Colonic mucosa (tissue), 4 donors: Measurements from ENCODE around the gene RAPGEF1. TPM values are rescaled to one million over a fixed set of nuclear protein-coding genes. Genes with fewer than 3 reads are reported as not detected.

Experiments used
- DNase-seq: peaks from one replicate; pipeline ENCODE4 v3.0.0-alpha.2; 2020
- H3K27ac ChIP-seq: fragments of 200-600 bp; one replicate; pipeline ENCODE4 v1.8.0; 2021
- H3K27me3 ChIP-seq: fragments of 200-600 bp; one replicate; pipeline ENCODE4 v1.8.0; 2021
- H3K36me3 ChIP-seq: fragments of 200-600 bp; one replicate; pipeline ENCODE4 v1.8.0; 2021
- H3K4me1 ChIP-seq: fragments of 200-600 bp; one replicate; pipeline ENCODE4 v1.8.0; 2021; ENCODE audit warnings: mild to moderate bottlenecking
- H3K4me3 ChIP-seq: fragments of 200-600 bp; one replicate; pipeline ENCODE4 v1.8.0; 2021
- H3K9ac ChIP-seq, 2 donors: one replicate each; pipeline ENCODE4 v1.7.0; 2013; ENCODE audit warnings: control low read depth in 2 of 2, low read depth in 2 of 2, low read length in 2 of 2
- H3K9me3 ChIP-seq: fragments of 200-600 bp; one replicate; pipeline ENCODE4 v1.8.0; 2021
- intact Hi-C: fragments of 100-400 bp; cut with DNase I; formaldehyde crosslinking; loops from one replicate; pipeline ENCODE4 v1.14.1; 2022
- total RNA-seq, 2 donors: library from RNA; stranded (reverse); fragmentation: NEBNext Ultra II Directional in 1 of 2; extraction: Animal tissue kit (Norgen Biotek cat#: 25700) in 1 of 2; gene quantifications; one replicate each; pipeline ENCODE4 v1.2.1, GENCODE V29; 2021
- TF ChIP-seq, protein P1 (sequence below): fragments of 200-600 bp; IDR thresholded peaks from one replicate; pipeline ENCODE4 v1.8.0; 2022; ENCODE audit warnings: antibody characterized with exemption, mild to moderate bottlenecking
- donor health status: healthy.
- donor health status: DM: no; HTN: no; CAD: no.
- donor health status: DM: no; HTN: no; CAD: no.

Gene RAPGEF1, protein sequence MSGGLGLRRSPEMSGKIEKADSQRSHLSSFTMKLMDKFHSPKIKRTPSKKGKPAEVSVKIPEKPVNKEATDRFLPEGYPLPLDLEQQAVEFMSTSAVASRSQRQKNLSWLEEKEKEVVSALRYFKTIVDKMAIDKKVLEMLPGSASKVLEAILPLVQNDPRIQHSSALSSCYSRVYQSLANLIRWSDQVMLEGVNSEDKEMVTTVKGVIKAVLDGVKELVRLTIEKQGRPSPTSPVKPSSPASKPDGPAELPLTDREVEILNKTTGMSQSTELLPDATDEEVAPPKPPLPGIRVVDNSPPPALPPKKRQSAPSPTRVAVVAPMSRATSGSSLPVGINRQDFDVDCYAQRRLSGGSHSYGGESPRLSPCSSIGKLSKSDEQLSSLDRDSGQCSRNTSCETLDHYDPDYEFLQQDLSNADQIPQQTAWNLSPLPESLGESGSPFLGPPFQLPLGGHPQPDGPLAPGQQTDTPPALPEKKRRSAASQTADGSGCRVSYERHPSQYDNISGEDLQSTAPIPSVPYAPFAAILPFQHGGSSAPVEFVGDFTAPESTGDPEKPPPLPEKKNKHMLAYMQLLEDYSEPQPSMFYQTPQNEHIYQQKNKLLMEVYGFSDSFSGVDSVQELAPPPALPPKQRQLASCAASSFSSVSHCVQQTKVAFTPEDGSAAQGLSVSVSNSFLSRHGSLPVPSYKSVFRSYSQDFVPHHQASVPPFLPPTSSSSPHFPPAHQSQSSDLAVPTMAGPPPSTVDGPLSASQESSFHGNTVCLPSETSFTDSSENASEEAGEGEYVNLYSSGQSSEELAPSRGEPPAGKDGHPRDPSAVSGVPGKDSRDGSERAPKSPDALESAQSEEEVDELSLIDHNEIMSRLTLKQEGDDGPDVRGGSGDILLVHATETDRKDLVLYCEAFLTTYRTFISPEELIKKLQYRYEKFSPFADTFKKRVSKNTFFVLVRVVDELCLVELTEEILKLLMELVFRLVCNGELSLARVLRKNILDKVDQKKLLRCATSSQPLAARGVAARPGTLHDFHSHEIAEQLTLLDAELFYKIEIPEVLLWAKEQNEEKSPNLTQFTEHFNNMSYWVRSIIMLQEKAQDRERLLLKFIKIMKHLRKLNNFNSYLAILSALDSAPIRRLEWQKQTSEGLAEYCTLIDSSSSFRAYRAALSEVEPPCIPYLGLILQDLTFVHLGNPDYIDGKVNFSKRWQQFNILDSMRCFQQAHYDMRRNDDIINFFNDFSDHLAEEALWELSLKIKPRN (N-terminal part only)
- total RNA-seq = 10 to 100 TPM; 47.2 to 58.6 TPM

DNA sequence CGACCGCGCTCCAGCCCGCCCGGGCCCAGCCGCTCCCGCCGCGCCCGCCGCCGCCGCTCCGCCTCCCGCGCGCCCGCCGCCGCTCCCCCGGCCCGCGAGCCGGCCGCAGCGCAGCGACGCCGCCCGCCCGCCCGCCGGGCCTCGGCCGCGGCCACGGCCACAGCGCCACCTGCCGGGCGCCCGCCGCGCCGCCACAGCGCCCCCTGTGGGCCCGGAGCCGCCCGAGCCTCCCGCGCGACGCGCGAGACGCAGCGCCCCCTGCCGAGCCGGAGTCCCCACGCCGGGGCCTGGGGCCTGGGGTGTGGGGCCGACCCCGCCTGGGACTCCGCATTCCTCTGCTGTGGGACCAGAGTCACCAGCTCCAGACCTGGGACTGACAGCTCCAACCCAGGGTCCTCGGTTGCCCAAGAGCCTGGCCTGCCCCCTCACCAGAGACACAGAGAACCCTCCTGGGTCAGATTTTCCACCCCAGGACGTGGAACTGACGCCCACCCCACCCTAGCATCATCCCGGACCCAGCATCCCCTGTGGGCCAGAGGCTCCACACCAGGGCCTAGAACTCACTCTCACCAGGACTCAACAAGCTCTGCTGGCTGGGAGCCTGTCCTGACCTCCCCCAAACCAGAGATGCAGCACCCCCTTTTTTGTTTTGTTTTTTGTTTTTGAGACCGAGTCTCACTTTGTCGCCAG is at the start of gene RAPGEF1:
TSS of gene RAPGEF1 (minus strand) at position 118 of the 690 bp plus-strand sequence. CDS start 246 bp downstream, outside the sequence.
- peaks cover 14% of the 10 kb centered on the region for H3K4me1 ChIP-seq
- H3K36me3 ChIP-seq = no peaks in the 10 kb centered on the region
- DNase-seq = peak; percentile 71
- H3K9ac ChIP-seq = peak within 1 kb of the TSS; percentile 89 to 96
- intact Hi-C loops = loop anchor here (1.0 to 10.0 kb wide), 2 partner anchors 95 to 149 kb away; no protein-coding TSS in a partner anchor
- no peaks in the 10 kb centered on the region for H3K9me3 ChIP-seq
- TF ChIP-seq, protein P1, sequence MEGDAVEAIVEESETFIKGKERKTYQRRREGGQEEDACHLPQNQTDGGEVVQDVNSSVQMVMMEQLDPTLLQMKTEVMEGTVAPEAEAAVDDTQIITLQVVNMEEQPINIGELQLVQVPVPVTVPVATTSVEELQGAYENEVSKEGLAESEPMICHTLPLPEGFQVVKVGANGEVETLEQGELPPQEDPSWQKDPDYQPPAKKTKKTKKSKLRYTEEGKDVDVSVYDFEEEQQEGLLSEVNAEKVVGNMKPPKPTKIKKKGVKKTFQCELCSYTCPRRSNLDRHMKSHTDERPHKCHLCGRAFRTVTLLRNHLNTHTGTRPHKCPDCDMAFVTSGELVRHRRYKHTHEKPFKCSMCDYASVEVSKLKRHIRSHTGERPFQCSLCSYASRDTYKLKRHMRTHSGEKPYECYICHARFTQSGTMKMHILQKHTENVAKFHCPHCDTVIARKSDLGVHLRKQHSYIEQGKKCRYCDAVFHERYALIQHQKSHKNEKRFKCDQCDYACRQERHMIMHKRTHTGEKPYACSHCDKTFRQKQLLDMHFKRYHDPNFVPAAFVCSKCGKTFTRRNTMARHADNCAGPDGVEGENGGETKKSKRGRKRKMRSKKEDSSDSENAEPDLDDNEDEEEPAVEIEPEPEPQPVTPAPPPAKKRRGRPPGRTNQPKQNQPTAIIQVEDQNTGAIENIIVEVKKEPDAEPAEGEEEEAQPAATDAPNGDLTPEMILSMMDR = peak; percentile 65
- peak within 1 kb of the TSS; percentile 61 for H3K4me3 ChIP-seq
- peak within 1 kb of the TSS; percentile 83 for H3K27ac ChIP-seq
- H3K27me3 ChIP-seq = no peaks in the 10 kb centered on the region

DNA sequence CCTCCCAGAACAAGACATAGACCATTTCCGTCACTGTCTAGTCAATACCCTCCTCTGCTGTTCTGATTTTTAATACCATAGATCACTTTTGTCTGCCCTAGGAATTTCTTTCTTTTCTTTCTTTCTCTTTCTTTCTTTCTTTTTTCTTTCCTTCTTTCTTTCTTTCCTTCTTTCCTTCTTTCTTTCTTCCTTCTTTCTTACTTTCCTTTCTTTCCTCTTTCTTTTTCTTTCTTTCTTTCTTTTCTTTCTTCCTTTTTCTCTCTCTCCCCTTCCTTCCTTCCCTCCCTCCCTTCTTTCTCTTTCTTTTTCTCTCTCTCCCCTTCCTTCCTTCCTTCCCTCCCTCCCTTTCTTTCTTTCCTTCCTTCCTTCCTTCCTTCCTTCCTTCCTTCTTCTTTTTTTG is 49.0 kb upstream of the RAPGEF1 start:
- no peak overlapping the region for H3K9ac ChIP-seq
- no peak overlapping the region for H3K27ac ChIP-seq
- no peak overlapping the region for H3K4me3 ChIP-seq
- no peaks in the 10 kb centered on the region for H3K27me3 ChIP-seq
- intact Hi-C loops = no loop called here
- no peaks in the 10 kb centered on the region for H3K9me3 ChIP-seq
- H3K36me3 ChIP-seq = no peaks in the 10 kb centered on the region
- DNase-seq = no peak
- TF ChIP-seq, protein P1 = no peak
- no peaks in the 10 kb centered on the region for H3K4me1 ChIP-seq

DNA sequence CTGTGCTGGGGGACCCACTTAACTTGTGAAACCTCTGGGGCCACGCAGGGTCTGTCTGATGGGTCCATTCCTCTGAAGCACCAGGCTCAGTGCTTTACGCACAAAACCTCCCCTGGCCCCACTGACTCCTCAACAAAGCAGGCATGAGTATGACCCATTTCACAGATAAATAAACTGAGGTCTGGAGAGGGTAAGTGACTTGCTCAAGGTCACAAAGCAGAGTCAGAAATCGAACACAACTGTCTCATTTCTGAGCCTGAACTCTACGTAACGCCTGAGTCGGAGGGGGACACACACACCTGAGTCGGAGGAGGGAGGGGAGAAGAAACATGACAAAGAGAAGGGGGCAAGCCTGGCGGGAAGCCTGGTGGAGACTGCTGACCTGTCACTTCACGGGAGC is 48.0 kb upstream of the RAPGEF1 start:
- no peaks in the 10 kb centered on the region for H3K27me3 ChIP-seq
- intact Hi-C loops = no loop called here

DNA sequence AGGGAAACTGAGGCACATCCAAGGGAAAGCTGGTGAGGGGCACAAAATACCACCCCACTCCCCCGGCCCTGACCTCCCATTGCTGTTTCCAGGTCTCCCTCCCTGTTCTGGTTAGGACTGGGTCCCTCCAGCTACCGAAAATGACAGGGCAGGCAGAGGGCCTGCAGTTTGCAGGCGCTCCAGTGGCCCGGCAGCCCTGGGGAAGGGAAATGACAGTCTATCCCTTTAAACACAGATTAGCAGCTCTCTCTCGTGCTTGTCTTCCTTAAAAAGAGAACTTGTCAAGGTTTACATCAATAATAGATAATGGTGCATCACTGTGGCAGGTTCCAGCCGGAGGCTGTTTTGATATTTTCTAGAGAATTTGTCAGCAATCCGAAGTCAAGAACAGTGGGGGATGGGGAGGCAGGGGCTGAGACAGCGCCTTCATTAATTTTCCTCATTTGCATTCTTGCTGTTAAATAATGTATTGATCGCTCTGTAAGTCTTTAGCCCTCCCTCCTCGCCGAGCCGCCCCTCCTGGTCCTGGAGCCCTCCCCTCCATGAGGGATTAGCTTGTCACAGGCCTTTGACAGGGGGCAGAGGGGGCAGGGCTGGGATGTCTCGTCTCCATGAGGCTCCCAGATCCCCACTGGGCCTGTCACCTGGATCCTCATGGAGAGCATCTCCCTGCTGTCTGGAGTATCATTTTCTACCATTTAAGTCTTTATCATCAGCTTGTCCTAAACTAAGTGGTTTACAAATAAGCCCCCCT is 45.0 kb upstream of the RAPGEF1 start:
- H3K36me3 ChIP-seq = no peaks in the 10 kb centered on the region
- H3K4me1 ChIP-seq = no peaks in the 10 kb centered on the region
- no peak overlapping the region for H3K9ac ChIP-seq
- TF ChIP-seq, protein P1 = no peak
- H3K9me3 ChIP-seq = no peaks in the 10 kb centered on the region
- H3K4me3 ChIP-seq = no peak overlapping the region
- intact Hi-C loops = no loop called here
- H3K27me3 ChIP-seq = no peaks in the 10 kb centered on the region
- H3K27ac ChIP-seq = no peak overlapping the region
- DNase-seq = no peak

More for the DNA sequence above, 48.0 kb upstream of the RAPGEF1 start:
- Histone ChIP-seq H3K4me1 (no peaks in the 10 kb centered on the region), H3K4me3 (no peak overlapping the region), H3K36me3 (no peaks in the 10 kb centered on the region), H3K9me3 (no peaks in the 10 kb centered on the region), H3K27ac (no peak overlapping the region), H3K9ac (no peak overlapping the region)
- no peak for DNase-seq
- TF ChIP-seq, protein P1 = no peak
